ENCODE data around the gene CASS4.

- TF ChIP-seq, protein P1, sequence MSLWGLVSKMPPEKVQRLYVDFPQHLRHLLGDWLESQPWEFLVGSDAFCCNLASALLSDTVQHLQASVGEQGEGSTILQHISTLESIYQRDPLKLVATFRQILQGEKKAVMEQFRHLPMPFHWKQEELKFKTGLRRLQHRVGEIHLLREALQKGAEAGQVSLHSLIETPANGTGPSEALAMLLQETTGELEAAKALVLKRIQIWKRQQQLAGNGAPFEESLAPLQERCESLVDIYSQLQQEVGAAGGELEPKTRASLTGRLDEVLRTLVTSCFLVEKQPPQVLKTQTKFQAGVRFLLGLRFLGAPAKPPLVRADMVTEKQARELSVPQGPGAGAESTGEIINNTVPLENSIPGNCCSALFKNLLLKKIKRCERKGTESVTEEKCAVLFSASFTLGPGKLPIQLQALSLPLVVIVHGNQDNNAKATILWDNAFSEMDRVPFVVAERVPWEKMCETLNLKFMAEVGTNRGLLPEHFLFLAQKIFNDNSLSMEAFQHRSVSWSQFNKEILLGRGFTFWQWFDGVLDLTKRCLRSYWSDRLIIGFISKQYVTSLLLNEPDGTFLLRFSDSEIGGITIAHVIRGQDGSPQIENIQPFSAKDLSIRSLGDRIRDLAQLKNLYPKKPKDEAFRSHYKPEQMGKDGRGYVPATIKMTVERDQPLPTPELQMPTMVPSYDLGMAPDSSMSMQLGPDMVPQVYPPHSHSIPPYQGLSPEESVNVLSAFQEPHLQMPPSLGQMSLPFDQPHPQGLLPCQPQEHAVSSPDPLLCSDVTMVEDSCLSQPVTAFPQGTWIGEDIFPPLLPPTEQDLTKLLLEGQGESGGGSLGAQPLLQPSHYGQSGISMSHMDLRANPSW (CRISPR knock-in tag; conservative IDR thresholded peaks at IDR 0.05; ENCODE audit: low read depth), result no peak
- TF ChIP-seq JAZF1 (CRISPR knock-in tag; IDR thresholded peaks at IDR 0.05), result no peak
- no peak for TF ChIP-seq CTCF (IDR thresholded peaks at IDR 0.05)
- no peak for TF ChIP-seq GRHL2 (CRISPR knock-in tag; IDR thresholded peaks at IDR 0.05; ENCODE audit: insufficient replicate concordance, severe bottlenecking)
- no peak for TF ChIP-seq CREB1 (CRISPR knock-in tag; IDR thresholded peaks at IDR 0.05)
- TF ChIP-seq PRDM15 (CRISPR knock-in tag; IDR thresholded peaks at IDR 0.05), result no peak
- TF ChIP-seq, protein P2, sequence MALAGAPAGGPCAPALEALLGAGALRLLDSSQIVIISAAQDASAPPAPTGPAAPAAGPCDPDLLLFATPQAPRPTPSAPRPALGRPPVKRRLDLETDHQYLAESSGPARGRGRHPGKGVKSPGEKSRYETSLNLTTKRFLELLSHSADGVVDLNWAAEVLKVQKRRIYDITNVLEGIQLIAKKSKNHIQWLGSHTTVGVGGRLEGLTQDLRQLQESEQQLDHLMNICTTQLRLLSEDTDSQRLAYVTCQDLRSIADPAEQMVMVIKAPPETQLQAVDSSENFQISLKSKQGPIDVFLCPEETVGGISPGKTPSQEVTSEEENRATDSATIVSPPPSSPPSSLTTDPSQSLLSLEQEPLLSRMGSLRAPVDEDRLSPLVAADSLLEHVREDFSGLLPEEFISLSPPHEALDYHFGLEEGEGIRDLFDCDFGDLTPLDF (CRISPR knock-in tag; IDR thresholded peaks at IDR 0.05), result no peak
- no peak for TF ChIP-seq NFE2L1 (CRISPR knock-in tag; IDR thresholded peaks at IDR 0.05)
- no peak for TF ChIP-seq JUN (CRISPR knock-in tag; IDR thresholded peaks at IDR 0.05)
- no peak for TF ChIP-seq AFF4 (CRISPR knock-in tag; IDR thresholded peaks at IDR 0.05; ENCODE audit: borderline replicate concordance)
- TF ChIP-seq, protein P3, sequence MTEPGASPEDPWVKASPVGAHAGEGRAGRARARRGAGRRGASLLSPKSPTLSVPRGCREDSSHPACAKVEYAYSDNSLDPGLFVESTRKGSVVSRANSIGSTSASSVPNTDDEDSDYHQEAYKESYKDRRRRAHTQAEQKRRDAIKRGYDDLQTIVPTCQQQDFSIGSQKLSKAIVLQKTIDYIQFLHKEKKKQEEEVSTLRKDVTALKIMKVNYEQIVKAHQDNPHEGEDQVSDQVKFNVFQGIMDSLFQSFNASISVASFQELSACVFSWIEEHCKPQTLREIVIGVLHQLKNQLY (CRISPR knock-in tag; IDR thresholded peaks at IDR 0.05), result no peak
- no peak for TF ChIP-seq SMAD3 (CRISPR knock-in tag; IDR thresholded peaks at IDR 0.05; ENCODE audit: borderline replicate concordance)
- no peak for TF ChIP-seq ATF2 (CRISPR knock-in tag; IDR thresholded peaks at IDR 0.05; ENCODE audit: borderline replicate concordance, low read depth)
Measured at GRCh38 chr20:56453352-56453751, 41.3 kb downstream of the CASS4 start.
